Esophagus muscularis mucosa (tissue), 3 donors: ENCODE results near the gene MYRIP.

Source experiments
- POLR2A ChIP-seq: fragments of 450-650 bp; IDR thresholded peaks from one replicate; pipeline ENCODE4 v1.6.1; 2017; ENCODE audit warnings: antibody characterized with exemption, moderate library complexity, mild to moderate bottlenecking, low read depth
- POLR2AphosphoS5 ChIP-seq, 2 donors: sonication (generic); formaldehyde crosslinking; IDR thresholded peaks; one replicate each; pipeline ENCODE4 v1.6.1; 2017; ENCODE audit warnings: antibody characterized with exemption in 2 of 2
- TF ChIP-seq, protein P1 (sequence below), 3 experiments: fragments of 200-600 bp in 2 of 3; fragments of 450-650 bp in 1 of 3; sonication (generic) in 2 of 3; IDR thresholded peaks; one replicate each; pipeline ENCODE4 v1.5.1; 2017 to 2019; ENCODE audit warnings: antibody characterized with exemption in 3 of 3, mild to moderate bottlenecking in 2 of 3, moderate library complexity in 1 of 3

DNA sequence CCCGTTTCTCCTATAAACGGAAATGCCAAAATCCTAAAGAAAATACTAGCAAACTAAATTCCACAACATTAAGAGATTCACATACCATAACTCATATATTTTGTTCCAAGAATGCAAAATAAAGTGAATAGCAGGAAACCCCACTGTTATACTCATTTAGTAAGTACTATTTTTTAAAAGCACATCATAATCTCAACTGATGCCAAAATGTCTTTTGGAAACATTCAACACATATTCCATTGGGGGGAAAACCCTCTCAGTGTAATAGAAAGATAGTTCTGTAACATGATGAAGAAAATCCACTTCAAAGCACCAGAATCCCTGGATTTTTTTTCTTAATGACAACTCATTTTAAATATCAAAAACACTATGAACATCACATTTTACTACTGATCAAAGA lies 407.1 kb downstream of the MYRIP start:
- no peak for TF ChIP-seq POLR2A
- TF ChIP-seq, protein P1, sequence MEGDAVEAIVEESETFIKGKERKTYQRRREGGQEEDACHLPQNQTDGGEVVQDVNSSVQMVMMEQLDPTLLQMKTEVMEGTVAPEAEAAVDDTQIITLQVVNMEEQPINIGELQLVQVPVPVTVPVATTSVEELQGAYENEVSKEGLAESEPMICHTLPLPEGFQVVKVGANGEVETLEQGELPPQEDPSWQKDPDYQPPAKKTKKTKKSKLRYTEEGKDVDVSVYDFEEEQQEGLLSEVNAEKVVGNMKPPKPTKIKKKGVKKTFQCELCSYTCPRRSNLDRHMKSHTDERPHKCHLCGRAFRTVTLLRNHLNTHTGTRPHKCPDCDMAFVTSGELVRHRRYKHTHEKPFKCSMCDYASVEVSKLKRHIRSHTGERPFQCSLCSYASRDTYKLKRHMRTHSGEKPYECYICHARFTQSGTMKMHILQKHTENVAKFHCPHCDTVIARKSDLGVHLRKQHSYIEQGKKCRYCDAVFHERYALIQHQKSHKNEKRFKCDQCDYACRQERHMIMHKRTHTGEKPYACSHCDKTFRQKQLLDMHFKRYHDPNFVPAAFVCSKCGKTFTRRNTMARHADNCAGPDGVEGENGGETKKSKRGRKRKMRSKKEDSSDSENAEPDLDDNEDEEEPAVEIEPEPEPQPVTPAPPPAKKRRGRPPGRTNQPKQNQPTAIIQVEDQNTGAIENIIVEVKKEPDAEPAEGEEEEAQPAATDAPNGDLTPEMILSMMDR (IDR thresholded peaks at IDR 0.05) = no peak
- no peak for TF ChIP-seq POLR2AphosphoS5 (IDR thresholded peaks at IDR 0.05)
